HFF-Myc (cell line): ENCODE measurements around the gene LRIG3.

Experiments used
- DNase-seq: peaks from one replicate; pipeline ENCODE4 v3.0.0-alpha.2; 2011; ENCODE audit warnings: low read depth; ENCODE audit errors: extremely low read depth
- H3K4me3 ChIP-seq: replicated peaks from 2 replicates; pipeline ENCODE4 v1.5.1; 2011; ENCODE audit warnings: low read depth, mild to moderate bottlenecking, control low read depth, low read length
- TF ChIP-seq, protein P1 (sequence below): IDR thresholded peaks from 2 replicates; pipeline ENCODE4 v1.5.1; 2012; ENCODE audit warnings: mild to moderate bottlenecking, low read depth, low read length, control low read depth; ENCODE audit errors: missing control alignments

Gene LRIG3

DNA sequence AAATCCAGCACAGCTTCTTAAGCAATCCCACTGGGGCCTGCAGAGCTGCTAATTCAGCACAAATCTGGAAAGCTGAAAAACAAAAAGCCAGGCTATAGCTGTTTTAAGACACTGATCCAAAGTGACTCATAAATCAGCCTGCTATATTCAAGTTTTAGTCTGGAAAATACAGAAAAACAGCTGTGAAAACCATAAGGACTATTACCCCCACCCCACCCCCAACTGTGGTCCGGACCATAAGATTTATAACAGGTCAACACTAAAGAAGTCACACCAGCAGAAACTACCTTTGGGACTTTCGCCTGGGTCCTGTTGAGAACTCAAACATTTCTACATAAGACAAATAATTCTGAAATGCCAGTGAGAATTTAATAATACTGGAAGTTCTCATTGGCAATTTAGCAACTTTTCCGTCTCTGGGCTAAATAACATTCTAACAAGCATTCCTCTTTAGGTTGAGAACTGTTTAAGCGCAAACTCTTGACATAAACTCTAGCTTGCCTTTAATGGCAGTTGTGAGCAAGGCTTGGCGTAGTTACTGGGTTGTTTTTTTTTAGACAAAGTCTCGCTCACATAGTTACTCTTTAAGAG is 3.3 kb downstream of the LRIG3 start:
- no peak for DNase-seq
- TF ChIP-seq, protein P1, sequence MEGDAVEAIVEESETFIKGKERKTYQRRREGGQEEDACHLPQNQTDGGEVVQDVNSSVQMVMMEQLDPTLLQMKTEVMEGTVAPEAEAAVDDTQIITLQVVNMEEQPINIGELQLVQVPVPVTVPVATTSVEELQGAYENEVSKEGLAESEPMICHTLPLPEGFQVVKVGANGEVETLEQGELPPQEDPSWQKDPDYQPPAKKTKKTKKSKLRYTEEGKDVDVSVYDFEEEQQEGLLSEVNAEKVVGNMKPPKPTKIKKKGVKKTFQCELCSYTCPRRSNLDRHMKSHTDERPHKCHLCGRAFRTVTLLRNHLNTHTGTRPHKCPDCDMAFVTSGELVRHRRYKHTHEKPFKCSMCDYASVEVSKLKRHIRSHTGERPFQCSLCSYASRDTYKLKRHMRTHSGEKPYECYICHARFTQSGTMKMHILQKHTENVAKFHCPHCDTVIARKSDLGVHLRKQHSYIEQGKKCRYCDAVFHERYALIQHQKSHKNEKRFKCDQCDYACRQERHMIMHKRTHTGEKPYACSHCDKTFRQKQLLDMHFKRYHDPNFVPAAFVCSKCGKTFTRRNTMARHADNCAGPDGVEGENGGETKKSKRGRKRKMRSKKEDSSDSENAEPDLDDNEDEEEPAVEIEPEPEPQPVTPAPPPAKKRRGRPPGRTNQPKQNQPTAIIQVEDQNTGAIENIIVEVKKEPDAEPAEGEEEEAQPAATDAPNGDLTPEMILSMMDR, result no peak
- peak overlapping the region; percentile 74 for H3K4me3 ChIP-seq

DNA sequence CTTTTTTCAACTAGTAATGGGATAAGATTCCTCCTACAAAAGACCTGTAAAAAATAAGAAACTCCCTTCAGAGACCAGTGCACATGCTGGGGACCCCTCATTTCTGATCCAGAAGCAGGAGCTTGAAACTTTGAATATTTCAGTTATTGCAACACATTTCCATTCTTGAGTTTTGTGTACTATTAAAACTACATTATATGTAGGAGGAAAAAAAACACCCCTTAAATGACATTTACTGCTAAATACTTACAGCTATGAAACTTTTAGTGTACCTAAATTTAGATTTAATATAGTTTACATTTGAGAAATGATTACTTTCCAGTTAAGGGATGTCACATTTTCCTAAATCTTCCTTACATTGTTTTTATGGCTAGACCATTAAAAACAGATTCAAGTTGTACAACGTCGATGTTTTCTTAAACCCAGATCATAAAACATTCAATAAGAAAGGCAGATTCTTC is 4.1 kb downstream of the LRIG3 start:
- TF ChIP-seq, protein P1, result no peak
- H3K4me3 ChIP-seq, result peak overlapping the region; percentile 25; the same call in 1 of the 2 replicates
- no peak for DNase-seq

DNA sequence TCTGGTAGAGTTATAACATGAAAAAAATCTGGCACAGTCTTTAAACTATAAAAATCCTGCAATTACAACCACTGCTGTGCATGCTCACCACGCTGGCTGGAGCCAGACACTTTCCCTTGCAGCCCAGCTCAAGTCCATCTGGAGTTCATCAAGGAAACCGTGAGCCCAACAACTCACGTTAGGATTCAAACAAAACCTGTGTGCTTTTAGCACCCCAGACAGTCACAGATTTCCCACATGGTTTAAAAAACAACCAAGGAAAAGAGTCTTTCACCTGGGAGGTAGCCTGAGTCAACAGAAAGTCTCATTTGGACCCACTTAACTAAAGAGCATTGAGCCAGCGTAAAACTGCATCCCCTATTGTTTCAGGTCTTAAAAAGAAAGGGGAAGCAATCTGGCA is 4.7 kb downstream of the LRIG3 start:
- TF ChIP-seq, protein P1, result no peak
- peak overlapping the region; percentile 25; the same call in 1 of the 2 replicates for H3K4me3 ChIP-seq
- peak; percentile 79 for DNase-seq

DNA sequence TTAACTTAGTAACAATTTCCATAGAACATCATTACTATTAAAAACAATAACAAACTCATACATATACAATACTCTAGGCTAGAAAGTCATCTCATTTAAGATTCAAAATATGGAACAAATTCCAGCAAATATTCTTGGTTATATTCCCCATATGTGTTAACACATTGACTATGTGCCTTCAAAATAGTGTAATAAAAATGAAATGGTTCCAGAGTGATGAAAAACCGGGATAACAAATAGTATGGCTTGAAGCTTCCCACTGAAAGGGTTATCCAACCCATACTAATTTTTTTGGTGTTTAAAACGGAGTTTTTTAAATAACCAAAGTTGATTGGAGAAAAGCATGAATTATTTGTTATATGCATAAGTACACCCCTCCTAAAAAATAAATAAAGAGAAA is 5.3 kb downstream of the LRIG3 start:
- DNase-seq, result no peak
- no peak overlapping the region for H3K4me3 ChIP-seq
- TF ChIP-seq, protein P1, result no peak

DNA sequence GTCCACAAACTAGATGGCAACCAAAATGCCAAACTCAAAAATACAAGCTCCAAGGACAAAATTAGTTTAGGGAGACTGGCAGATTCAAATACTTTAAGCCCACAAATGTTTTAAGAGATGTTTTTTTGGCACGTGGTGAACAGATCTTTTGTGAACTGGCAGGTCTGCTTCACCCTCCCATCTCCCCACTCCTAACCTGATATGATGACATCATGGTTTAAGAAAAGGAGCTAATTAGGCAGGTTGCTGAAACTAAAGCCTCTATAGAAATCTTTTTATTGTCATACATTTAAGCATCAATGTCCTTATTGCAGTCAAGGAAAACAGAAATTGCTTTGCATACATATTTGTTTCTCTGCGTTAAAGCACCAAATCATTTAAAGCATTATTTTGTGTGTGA is 5.8 kb downstream of the LRIG3 start:
- DNase-seq, result no peak
- TF ChIP-seq, protein P1, result no peak
- H3K4me3 ChIP-seq, result no peak overlapping the region

DNA sequence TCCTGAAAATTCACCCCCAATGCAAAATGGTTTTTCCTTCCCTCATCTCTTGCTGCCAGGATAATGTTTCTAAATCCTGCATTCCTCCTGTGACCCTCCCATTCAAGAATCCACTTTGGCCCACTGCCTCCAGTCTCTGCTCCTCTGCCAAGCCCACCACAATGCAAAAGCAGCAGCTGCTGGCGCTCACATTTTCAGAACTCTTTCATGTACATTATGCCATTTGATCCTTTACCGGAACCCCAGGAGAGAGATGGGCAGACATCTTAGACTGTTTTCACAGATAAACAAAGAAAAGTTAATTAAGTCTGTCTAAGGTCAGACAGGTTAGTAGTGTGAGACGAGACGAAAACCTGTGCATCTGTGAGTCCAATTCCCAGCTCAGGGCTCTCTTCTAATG is 12.9 kb downstream of the LRIG3 start:
- TF ChIP-seq, protein P1, result no peak
- no peak overlapping the region for H3K4me3 ChIP-seq
- no peak for DNase-seq

DNA sequence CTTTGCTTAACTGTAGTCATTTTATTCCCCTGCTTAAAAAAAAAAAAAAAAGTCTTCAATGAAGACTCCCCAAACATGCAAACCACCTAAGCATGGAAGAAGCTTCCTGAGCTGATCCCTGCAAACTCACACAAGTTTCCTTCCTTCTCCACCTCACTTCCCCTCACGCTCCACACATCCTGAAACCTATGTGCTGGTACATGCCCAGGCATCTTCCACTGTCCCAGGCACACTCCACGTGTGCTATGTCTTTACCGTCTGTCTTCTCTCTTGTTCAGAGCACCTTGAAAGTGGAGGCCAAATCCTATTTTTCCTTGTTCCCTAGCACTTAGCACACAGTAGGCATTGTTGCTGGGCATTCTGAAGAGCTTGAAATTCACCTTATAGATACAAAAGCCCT is 13.4 kb downstream of the LRIG3 start:
- no peak overlapping the region for H3K4me3 ChIP-seq
- TF ChIP-seq, protein P1, result no peak
- DNase-seq, result no peak
